SK-N-SH (cell line): ENCODE measurements around the gene PCDHGC4. TPM values are rescaled to one million over a fixed set of nuclear protein-coding genes. Genes with fewer than 3 reads are reported as not detected.

Experiments
- CTCF ChIA-PET: fragments of 300-600, 350-600 bp; formaldehyde crosslinking; extraction: SDS; loops from one replicate; lab custom pipeline; 2021; lab: Yijun Ruan, JAX
- POLR2A ChIA-PET: fragments of 350-600 bp; sonication (Branson Sonifier 250); formaldehyde crosslinking; extraction: SDS; loops from one replicate; lab custom pipeline; 2020; ENCODE audit warnings: antibody characterized with exemption, inconsistent platforms; lab: Yijun Ruan, JAX
- DNase-seq: peaks from one replicate; pipeline ENCODE4 v3.0.0; 2012
- H2AFZ ChIP-seq: fragments of 200-600 bp; sonication (generic); 2 replicates; pipeline ENCODE4 v1.8.1; 2016; ENCODE audit warnings: antibody characterized with exemption, mild to moderate bottlenecking, low read depth
- H3F3A ChIP-seq: fragments of 200-600 bp; sonication (generic); replicated peaks from 2 replicates; pipeline ENCODE3; 2016; ENCODE audit warnings: antibody characterized with exemption, mild to moderate bottlenecking; ENCODE audit not compliant: insufficient read depth
- H3K27ac ChIP-seq, 2 experiments: fragments of 200-500 bp in 1 of 2; fragments of 200-600 bp in 1 of 2; sonication (Bioruptor generic) in 1 of 2; sonication (generic), shearing (Covaris generic) in 1 of 2; 2 replicates each; pipeline versions ENCODE4 v1.5.1 to v1.6.1; 2014 to 2016; ENCODE audit warnings: low read depth in 2 of 2, inconsistent platforms in 1 of 2, low read length in 1 of 2, mild to moderate bottlenecking in 1 of 2, mixed read lengths in 1 of 2
- H3K27me3 ChIP-seq: fragments of 200-600 bp; sonication (generic), shearing (Covaris generic); 2 replicates; pipeline ENCODE4 v1.6.1; 2016; ENCODE audit warnings: mixed run types; ENCODE audit not compliant: insufficient read depth
- H3K36me3 ChIP-seq, 2 experiments: fragments of 200-500 bp in 1 of 2; fragments of 200-600 bp in 1 of 2; sonication (Bioruptor generic) in 1 of 2; sonication (generic) in 1 of 2; replicated peaks in 1 of 2; 2 replicates each; pipeline versions ENCODE3 to v1.5.1; 2014 to 2016; ENCODE audit warnings: low read length in 1 of 2, mild to moderate bottlenecking in 1 of 2; ENCODE audit not compliant: insufficient read depth in 2 of 2, control insufficient read depth in 1 of 2
- H3K4me1 ChIP-seq, 2 experiments: fragments of 200-500 bp in 1 of 2; fragments of 200-600 bp in 1 of 2; sonication (Bioruptor generic) in 1 of 2; sonication (generic), shearing (Covaris generic) in 1 of 2; 2 replicates each; pipeline versions ENCODE4 v1.5.1 to v1.6.1; 2014 to 2016; ENCODE audit warnings: low read depth in 1 of 2, low read length in 1 of 2, mixed run types in 1 of 2; ENCODE audit not compliant: insufficient read depth in 2 of 2, control insufficient read depth in 1 of 2
- H3K4me2 ChIP-seq: fragments of 200-600 bp; sonication (generic), shearing (Covaris generic); 2 replicates; pipeline ENCODE4 v1.6.1; 2017; ENCODE audit warnings: mixed run types
- H3K4me3 ChIP-seq, 2 experiments: fragments of 200-500 bp in 1 of 2; fragments of 200-600 bp in 1 of 2; sonication (Bioruptor generic) in 1 of 2; sonication (generic), shearing (Covaris generic) in 1 of 2; 2 replicates each; pipeline versions ENCODE4 v1.5.1 to v1.8.1; 2014 to 2016; ENCODE audit warnings: low read depth in 2 of 2, inconsistent platforms in 1 of 2, low read length in 1 of 2, mild to moderate bottlenecking in 1 of 2, mixed read lengths in 1 of 2, moderate library complexity in 1 of 2
- H3K79me2 ChIP-seq: fragments of 200-600 bp; sonication (generic); 2 replicates; pipeline ENCODE4 v1.8.1; 2017; ENCODE audit warnings: mild to moderate bottlenecking; ENCODE audit not compliant: insufficient read depth
- H3K9ac ChIP-seq: fragments of 200-600 bp; sonication (generic); 2 replicates; pipeline ENCODE4 v1.6.1; 2017; ENCODE audit warnings: mixed run types
- H3K9me2 ChIP-seq: fragments of 200-600 bp; sonication (generic); 2 replicates; pipeline ENCODE4 v1.6.1; 2017; ENCODE audit warnings: mixed run types
- H3K9me3 ChIP-seq: fragments of 200-600 bp; sonication (generic); 2 replicates; pipeline ENCODE4 v1.6.1; 2017; ENCODE audit warnings: mixed run types, mild to moderate bottlenecking, moderate library complexity
- H4K20me1 ChIP-seq: fragments of 200-600 bp; sonication (generic); 2 replicates; pipeline ENCODE4 v1.6.1; 2017; ENCODE audit warnings: mild to moderate bottlenecking, mixed run types; ENCODE audit not compliant: insufficient read depth
- CTCF ChIP-seq: fragments of 200-600 bp; sonication (generic); IDR thresholded peaks from 2 replicates; pipeline ENCODE4 v1.6.1; 2017; ENCODE audit warnings: antibody characterized with exemption, mild to moderate bottlenecking, moderate library complexity
- ELF1 ChIP-seq: IDR thresholded peaks from 2 replicates; pipeline ENCODE4 v1.4.0; 2012
- EP300 ChIP-seq, 2 experiments: IDR thresholded peaks; 2 replicates each; pipeline versions ENCODE4 v1.4.0 to v1.6.1; 2012; ENCODE audit warnings: borderline replicate concordance in 1 of 2, low read depth in 1 of 2, low read length in 1 of 2
- EZH2phosphoT487 ChIP-seq: fragments of 200-600 bp; sonication (generic); IDR thresholded peaks from 2 replicates; pipeline ENCODE4 v1.6.1; 2017; ENCODE audit warnings: low read depth, mixed run types, mild to moderate bottlenecking, antibody characterized with exemption, moderate library complexity, borderline replicate concordance
- FOXJ3 ChIP-seq: sonication (generic); formaldehyde crosslinking; IDR thresholded peaks from 2 replicates; pipeline ENCODE4 v1.5.1; 2020; ENCODE audit warnings: mild to moderate bottlenecking, missing genetic modification reagents
- FOXM1 ChIP-seq: IDR thresholded peaks from 2 replicates; pipeline ENCODE4 v1.4.0; 2012; ENCODE audit warnings: low read depth, mild to moderate bottlenecking
- MAX ChIP-seq: IDR thresholded peaks from 2 replicates; pipeline ENCODE4 v1.4.0; 2012; ENCODE audit warnings: low read depth
- MEF2A ChIP-seq: IDR thresholded peaks from 2 replicates; pipeline ENCODE4 v1.4.0; 2012; ENCODE audit warnings: low read depth, borderline replicate concordance
- NFIC ChIP-seq: IDR thresholded peaks from 2 replicates; pipeline ENCODE4 v1.4.0; 2012; ENCODE audit warnings: borderline replicate concordance
- NRF1 ChIP-seq: IDR thresholded peaks from 2 replicates; pipeline ENCODE4 v1.6.1; 2012; ENCODE audit warnings: low read depth, mild to moderate bottlenecking, low read length
- PBX3 ChIP-seq: IDR thresholded peaks from 2 replicates; pipeline ENCODE4; 2012
- RAD21 ChIP-seq: IDR thresholded peaks from 2 replicates; pipeline ENCODE4 v1.6.1; 2012; ENCODE audit warnings: mild to moderate bottlenecking, low read length
- RCOR1 ChIP-seq: fragments of 150-350 bp; IDR thresholded peaks from 2 replicates; pipeline ENCODE4 v1.6.1; 2017; ENCODE audit warnings: antibody characterized with exemption, low read length
- REST ChIP-seq: IDR thresholded peaks from 2 replicates; pipeline ENCODE4 v1.6.1; 2012; ENCODE audit warnings: mild to moderate bottlenecking, low read depth, low read length, moderate library complexity
- RFX5 ChIP-seq: IDR thresholded peaks from 2 replicates; pipeline ENCODE4 v1.6.1; 2012; ENCODE audit warnings: mild to moderate bottlenecking, improper control_type of control experiment, low read length
- SIN3A ChIP-seq: IDR thresholded peaks from 2 replicates; pipeline ENCODE4 v1.6.1; 2012; ENCODE audit warnings: low read depth, mild to moderate bottlenecking, low read length, moderate library complexity, borderline replicate concordance
- SMC3 ChIP-seq: IDR thresholded peaks from 2 replicates; pipeline ENCODE4 v1.6.1; 2012; ENCODE audit warnings: low read depth, low read length, improper control_type of control experiment
- TAF1 ChIP-seq: IDR thresholded peaks from 2 replicates; pipeline ENCODE4 v1.6.1; 2012; ENCODE audit warnings: low read depth, mild to moderate bottlenecking, low read length, moderate library complexity, borderline replicate concordance
- USF2 ChIP-seq: fragments of 150-350 bp; IDR thresholded peaks from 2 replicates; pipeline ENCODE4 v1.6.1; 2017; ENCODE audit warnings: antibody characterized with exemption, low read length, low read depth, borderline replicate concordance
- YY1 ChIP-seq: IDR thresholded peaks from 2 replicates; pipeline ENCODE4 v1.4.0; 2012; ENCODE audit warnings: low read depth, mild to moderate bottlenecking
- ZBTB33 ChIP-seq: IDR thresholded peaks from 2 replicates; pipeline ENCODE4 v1.4.0; 2012; ENCODE audit warnings: low read depth, borderline replicate concordance
- WGBS: methylation state at CpG from one replicate; pipeline ENCODE4 v1.1.6; 2017; ENCODE audit warnings: low lambda C conversion rate; 5-methylcytosine and 5-hydroxymethylcytosine counted together
- polyA plus RNA-seq, 3 experiments: library from polyadenylated mRNA; depleted of rRNA; stranded (reverse); fragments of >200 nt; gene quantifications; 2 replicates each; pipeline ENCODE4 v1.2.3, GENCODE V29; 2012

Gene PCDHGC4
- polyA plus RNA-seq, 1 of the 3 experiments (the other 2 are of a cell fraction) = 0.53 TPM

- Histone ChIP-seq H3K4me2 (peak overlapping the region; percentile 82), H3K4me3 (peak overlapping the region; percentile 24 to 57), H3K9me2 (no peaks in the 10 kb centered on the region), H3K27ac (peak overlapping the region; percentile 98 to 99), H3K9me3 (no peaks in the 10 kb centered on the region), H3K36me3 (peaks cover 28 to 54% of the 10 kb centered on the region in 2 experiments), H3K79me2 (peaks cover 16% of the 10 kb centered on the region), H3K9ac (peak overlapping the region; percentile 84), H3F3A (peaks cover 60% of the 10 kb centered on the region), H3K27me3 (no peaks in the 10 kb centered on the region), H3K4me1 (peaks cover 54 to 55% of the 10 kb centered on the region in 2 experiments), H2AFZ (peak overlapping the region; percentile 10; the same call in 1 of the 2 replicates), H4K20me1 (no peaks in the 10 kb centered on the region)
- POLR2A ChIA-PET = interaction anchor here (0.9 to 2.5 kb wide), 3 partner anchors 9 to 24 kb away, joined by 3 to 13 read pairs (median 3); partner anchors contain the start of gene PCDHGC4
- CTCF ChIA-PET = interaction anchor here (0.8 to 8.5 kb wide), 11 partner anchors 9 to 126 kb away, joined by 3 to 75 read pairs (median 7); partner anchors contain the start of genes PCDHGA7, PCDHGB7, PCDHGC3 and PCDHGC4
- peak; percentile 90 for DNase-seq
- 26% methylated on average over 22 of the region's 23 CpGs for WGBS
- TF ChIP-seq EZH2phosphoT487 (no peak), REST (no peak), FOXJ3 (CRISPR knock-in tag) (no peak), CTCF (no peak), PBX3 (peak; percentile 39), NRF1 (no peak), RFX5 (no peak), RCOR1 (no peak), SIN3A (no peak), TAF1 (0 out of 2 replicates have a peak, but pooled peaks have one; percentile 25), MEF2A (0 out of 2 replicates have a peak, but pooled peaks have one; percentile 35), ZBTB33 (no peak), MAX (peak; percentile 85; the same call in 1 of the 2 replicates), SMC3 (0 out of 2 replicates have a peak, but pooled peaks have one; percentile 2), YY1 (no peak; the same call in 1 of the 2 replicates), NFIC (peak; percentile 67; the same call in 1 of the 2 replicates), USF2 (no peak), FOXM1 (no peak), ELF1 (0 out of 2 replicates have a peak, but pooled peaks have one; percentile 6), RAD21 (no peak), EP300 (IDR thresholded peaks at IDR 0.05; ENCODE audit: borderline replicate concordance in 1 of 2, low read depth in 1 of 2, low read length in 1 of 2) (peak; percentile 39 to 77; a peak in 1 of 4 replicates)
These were observed 24.2 kb downstream of the PCDHGC4 start for GRCh38 chr5:141508798-141509611.
